GM12864 (cell line): ENCODE data around the gene CDC27.

Source experiments
- DNase-seq: peaks from one replicate; pipeline ENCODE4 v3.0.0-alpha.2; 2011; ENCODE audit warnings: low read depth
- H3K4me3 ChIP-seq: 2 replicates; pipeline ENCODE4 v1.5.1; 2011; ENCODE audit warnings: mild to moderate bottlenecking, low read depth, low read length, control low read depth
- TF ChIP-seq, protein P1 (sequence below): IDR thresholded peaks from 2 replicates; pipeline ENCODE4 v1.5.1; 2011; ENCODE audit warnings: low read depth, mild to moderate bottlenecking, moderate library complexity, low read length, control low read depth, inconsistent platforms; ENCODE audit errors: missing control alignments

CDC27 gene, protein sequence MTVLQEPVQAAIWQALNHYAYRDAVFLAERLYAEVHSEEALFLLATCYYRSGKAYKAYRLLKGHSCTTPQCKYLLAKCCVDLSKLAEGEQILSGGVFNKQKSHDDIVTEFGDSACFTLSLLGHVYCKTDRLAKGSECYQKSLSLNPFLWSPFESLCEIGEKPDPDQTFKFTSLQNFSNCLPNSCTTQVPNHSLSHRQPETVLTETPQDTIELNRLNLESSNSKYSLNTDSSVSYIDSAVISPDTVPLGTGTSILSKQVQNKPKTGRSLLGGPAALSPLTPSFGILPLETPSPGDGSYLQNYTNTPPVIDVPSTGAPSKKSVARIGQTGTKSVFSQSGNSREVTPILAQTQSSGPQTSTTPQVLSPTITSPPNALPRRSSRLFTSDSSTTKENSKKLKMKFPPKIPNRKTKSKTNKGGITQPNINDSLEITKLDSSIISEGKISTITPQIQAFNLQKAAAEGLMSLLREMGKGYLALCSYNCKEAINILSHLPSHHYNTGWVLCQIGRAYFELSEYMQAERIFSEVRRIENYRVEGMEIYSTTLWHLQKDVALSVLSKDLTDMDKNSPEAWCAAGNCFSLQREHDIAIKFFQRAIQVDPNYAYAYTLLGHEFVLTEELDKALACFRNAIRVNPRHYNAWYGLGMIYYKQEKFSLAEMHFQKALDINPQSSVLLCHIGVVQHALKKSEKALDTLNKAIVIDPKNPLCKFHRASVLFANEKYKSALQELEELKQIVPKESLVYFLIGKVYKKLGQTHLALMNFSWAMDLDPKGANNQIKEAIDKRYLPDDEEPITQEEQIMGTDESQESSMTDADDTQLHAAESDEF

DNA sequence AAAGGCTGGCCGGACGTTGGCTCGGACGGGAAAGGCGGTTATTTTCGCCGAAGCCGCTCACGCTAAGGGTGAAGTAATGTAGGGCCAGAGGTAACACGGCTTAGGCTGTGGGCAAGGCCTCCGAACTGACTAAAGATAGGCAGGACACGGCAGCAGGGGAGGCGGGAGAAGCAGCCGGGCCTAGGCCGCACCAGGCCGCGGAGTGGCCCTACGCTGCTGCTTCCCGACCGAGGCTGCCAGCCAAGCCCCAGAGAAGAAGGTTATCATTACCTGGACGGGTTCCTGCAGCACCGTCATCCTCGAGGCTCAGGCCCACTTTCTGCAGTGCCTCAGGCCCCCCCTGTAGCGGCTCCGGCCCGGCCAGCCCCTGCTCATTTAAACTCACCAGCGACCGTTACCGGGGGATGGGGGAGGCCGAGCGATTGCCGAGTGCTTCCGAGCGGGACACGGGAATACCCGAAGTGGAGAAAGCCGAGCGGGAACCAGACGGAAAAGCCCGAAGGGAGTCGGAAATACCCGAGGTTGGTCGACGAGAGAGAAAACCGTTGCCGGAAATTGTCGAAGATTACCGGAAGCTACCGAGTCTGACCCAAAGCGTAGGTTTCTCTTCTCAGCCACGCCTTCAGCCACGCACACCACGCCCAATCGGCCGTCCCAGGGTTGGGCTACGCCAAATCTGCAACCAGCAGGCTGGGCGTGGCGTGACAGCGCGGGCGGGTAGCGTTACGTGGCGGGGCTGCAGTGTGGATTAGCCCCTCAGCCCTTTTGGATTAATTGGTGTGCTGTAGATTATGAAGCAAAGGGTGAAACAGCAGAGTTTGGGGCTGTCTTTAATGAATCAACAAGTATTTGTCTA lies at the start of gene CDC27:
Gene CDC27 (minus strand): TSS at position 420 of the 856 bp plus-strand sequence. CDS start 123 bp downstream, at position 297.
- H3K4me3 ChIP-seq: peak within 1 kb of the TSS; percentile 76
- TF ChIP-seq, protein P1, sequence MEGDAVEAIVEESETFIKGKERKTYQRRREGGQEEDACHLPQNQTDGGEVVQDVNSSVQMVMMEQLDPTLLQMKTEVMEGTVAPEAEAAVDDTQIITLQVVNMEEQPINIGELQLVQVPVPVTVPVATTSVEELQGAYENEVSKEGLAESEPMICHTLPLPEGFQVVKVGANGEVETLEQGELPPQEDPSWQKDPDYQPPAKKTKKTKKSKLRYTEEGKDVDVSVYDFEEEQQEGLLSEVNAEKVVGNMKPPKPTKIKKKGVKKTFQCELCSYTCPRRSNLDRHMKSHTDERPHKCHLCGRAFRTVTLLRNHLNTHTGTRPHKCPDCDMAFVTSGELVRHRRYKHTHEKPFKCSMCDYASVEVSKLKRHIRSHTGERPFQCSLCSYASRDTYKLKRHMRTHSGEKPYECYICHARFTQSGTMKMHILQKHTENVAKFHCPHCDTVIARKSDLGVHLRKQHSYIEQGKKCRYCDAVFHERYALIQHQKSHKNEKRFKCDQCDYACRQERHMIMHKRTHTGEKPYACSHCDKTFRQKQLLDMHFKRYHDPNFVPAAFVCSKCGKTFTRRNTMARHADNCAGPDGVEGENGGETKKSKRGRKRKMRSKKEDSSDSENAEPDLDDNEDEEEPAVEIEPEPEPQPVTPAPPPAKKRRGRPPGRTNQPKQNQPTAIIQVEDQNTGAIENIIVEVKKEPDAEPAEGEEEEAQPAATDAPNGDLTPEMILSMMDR: no peak
- peak; percentile 96 for DNase-seq

DNA sequence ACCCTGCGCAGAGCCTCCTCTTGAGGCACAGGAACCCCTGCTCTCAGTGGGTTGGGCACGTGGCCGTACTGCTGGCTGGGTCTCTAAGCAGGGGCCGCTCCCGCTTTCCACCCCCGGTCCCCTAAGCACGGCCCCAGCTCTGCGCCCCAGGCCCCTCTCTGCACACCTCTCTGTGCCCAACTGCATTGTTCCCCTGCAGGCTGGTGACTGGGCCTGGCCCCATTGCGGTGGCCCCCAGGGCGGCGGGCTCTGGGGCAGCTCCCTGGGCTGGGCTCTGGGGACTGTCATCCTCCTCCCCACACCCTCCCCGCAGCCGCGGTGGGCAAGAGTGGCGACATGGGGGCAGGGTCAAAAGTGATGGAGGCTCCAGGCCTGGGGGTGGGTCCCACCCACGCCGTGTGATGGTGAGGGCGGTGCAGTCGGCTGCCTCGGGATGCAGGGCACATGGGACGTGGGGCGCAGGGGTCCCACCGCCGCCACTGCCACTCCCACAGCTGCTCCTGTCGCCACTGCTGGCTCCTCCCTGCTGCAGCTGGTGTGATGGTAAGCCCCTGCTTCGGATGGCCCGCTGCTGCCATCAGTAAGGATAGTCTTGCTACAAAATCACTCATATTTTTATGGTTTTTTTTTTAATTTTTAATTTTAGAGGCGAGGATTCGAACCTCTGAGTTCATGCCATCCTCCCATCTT lies 49.4 kb upstream of the CDC27 start:
- TF ChIP-seq, protein P1: no peak
- no peak for DNase-seq
- H3K4me3 ChIP-seq: no peak overlapping the region

DNA sequence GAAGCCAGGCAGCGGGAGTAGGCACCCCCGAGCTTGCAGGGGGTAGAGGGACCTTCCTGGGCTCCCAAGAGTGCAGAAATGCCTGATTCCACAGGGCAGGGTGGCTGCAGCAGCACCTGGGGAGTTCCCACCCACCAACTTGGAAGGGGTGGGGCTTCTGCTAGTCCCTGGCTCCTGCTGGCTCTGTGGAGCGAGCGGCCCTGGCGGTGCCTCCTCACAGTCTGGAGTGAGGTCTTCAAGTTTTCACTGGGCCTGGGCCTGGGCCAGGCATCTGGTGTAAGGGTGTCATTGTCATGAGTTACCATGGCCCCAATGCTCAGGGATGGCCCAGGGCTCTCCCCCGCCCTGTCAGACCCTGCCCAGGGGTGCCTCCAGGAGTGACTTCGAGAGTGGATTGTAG lies 48.7 kb upstream of the CDC27 start:
- TF ChIP-seq, protein P1: no peak
- no peak for DNase-seq
- H3K4me3 ChIP-seq: no peak overlapping the region

DNA sequence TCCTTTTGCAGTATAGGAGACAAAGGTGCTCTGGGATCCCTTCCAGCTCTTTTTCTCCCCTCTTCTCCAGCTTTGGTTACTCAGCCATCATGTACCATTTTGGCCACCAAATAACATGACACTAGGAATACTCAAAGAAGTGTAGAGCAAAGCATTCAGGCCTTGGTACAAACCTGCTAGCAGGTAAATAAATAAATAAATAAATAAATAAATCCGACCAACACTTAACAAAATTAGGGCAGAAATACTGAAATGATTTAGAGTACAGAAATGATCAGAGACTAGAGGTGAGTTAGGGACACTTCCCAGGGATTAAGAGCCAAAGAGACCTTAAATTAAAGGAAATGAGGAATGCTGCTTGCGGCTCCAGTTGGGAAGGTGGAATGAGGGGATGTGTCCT lies 46.8 kb upstream of the CDC27 start:
- DNase-seq: no peak
- H3K4me3 ChIP-seq: no peak overlapping the region
- TF ChIP-seq, protein P1: no peak

DNA sequence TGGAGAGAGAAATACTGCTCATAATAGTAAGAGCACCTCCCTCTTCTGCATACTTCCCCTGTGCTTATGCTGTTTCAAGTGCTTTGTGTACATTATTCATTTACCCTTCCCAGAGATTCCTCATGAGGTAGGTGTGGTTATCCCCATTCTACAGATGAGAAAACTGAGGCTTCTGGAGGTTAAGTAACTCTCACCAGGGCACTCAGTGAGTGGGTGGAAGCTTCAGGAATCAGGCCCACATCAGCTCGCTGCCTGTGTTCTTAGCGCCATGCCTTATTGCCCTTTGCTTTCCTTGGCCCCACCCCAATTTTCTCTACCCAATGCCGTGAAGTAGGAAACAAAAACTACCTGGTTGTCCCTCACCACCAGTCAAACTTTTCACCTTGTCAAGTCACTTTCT lies 46.4 kb upstream of the CDC27 start:
- TF ChIP-seq, protein P1: no peak
- DNase-seq: no peak
- no peak overlapping the region for H3K4me3 ChIP-seq

DNA sequence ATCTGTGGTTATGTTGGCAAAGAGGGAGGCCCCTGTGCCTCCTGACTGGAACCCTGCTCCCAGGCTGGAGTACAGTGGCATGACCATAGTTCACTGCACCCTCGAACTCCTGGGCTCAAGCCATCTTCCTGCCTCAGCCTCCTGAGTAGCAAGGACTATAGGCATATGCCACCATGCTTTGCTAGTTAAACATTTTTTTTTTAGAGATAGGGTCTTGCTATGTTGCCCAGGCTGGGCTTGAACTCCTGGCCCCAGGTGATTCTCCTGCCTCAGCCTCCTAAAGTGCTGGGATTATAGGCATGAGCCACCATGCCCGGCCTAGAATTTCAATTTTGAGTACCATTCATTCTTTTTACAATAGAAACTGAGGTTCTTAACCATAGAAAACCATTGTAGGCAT lies 43.4 kb upstream of the CDC27 start:
- TF ChIP-seq, protein P1: no peak
- DNase-seq: no peak

More for the DNA sequence above, 43.4 kb upstream of the CDC27 start:
- H3K4me3 ChIP-seq: no peak overlapping the region
